Fibroblast of villous mesenchyme (primary cell): ENCODE results near the gene KASH5. TPM values are rescaled to one million over a fixed set of nuclear protein-coding genes. Genes with fewer than 3 reads are reported as not detected.

Experiments used
- DNase-seq: peaks from one replicate; pipeline ENCODE4 v3.0.0-alpha.2; 2010; ENCODE audit warnings: low read depth
- H3K4me3 ChIP-seq: 2 replicates; pipeline ENCODE4 v1.5.1; 2011; ENCODE audit warnings: low read depth, mild to moderate bottlenecking, low read length
- total RNA-seq: library from RNA; depleted of rRNA; stranded (reverse); fragments of >200 nt; gene quantifications from 2 replicates; pipeline ENCODE4 v1.2.3, GENCODE V29; 2012
- TF ChIP-seq, protein P1 (sequence below): IDR thresholded peaks from 2 replicates; pipeline ENCODE4 v1.5.1; 2012; ENCODE audit warnings: low read depth, mild to moderate bottlenecking, low read length; ENCODE audit not compliant: insufficient read depth

The KASH5 gene
- total RNA-seq, 1 donor, result not detected

- TF ChIP-seq, protein P1, sequence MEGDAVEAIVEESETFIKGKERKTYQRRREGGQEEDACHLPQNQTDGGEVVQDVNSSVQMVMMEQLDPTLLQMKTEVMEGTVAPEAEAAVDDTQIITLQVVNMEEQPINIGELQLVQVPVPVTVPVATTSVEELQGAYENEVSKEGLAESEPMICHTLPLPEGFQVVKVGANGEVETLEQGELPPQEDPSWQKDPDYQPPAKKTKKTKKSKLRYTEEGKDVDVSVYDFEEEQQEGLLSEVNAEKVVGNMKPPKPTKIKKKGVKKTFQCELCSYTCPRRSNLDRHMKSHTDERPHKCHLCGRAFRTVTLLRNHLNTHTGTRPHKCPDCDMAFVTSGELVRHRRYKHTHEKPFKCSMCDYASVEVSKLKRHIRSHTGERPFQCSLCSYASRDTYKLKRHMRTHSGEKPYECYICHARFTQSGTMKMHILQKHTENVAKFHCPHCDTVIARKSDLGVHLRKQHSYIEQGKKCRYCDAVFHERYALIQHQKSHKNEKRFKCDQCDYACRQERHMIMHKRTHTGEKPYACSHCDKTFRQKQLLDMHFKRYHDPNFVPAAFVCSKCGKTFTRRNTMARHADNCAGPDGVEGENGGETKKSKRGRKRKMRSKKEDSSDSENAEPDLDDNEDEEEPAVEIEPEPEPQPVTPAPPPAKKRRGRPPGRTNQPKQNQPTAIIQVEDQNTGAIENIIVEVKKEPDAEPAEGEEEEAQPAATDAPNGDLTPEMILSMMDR, result no peak
- DNase-seq, result no peak
- H3K4me3 ChIP-seq, result no peak overlapping the region
These were observed 38.0 kb downstream of the KASH5 start for GRCh38 chr19:49425922-49426592.

GRCh38 chr19:49427339-49427738 lies 39.3 kb downstream of the KASH5 start:
- DNase-seq, result no peak
- TF ChIP-seq, protein P1, result no peak
- H3K4me3 ChIP-seq, result no peak overlapping the region

GRCh38 chr19:49427855-49428546 lies 40.0 kb downstream of the KASH5 start:
- DNase-seq, result no peak
- TF ChIP-seq, protein P1, result no peak
- no peak overlapping the region for H3K4me3 ChIP-seq

- TF ChIP-seq, protein P1, result no peak
- no peak overlapping the region for H3K4me3 ChIP-seq
- no peak for DNase-seq
These were observed 40.8 kb downstream of the KASH5 start for GRCh38 chr19:49428547-49429451.

DNA sequence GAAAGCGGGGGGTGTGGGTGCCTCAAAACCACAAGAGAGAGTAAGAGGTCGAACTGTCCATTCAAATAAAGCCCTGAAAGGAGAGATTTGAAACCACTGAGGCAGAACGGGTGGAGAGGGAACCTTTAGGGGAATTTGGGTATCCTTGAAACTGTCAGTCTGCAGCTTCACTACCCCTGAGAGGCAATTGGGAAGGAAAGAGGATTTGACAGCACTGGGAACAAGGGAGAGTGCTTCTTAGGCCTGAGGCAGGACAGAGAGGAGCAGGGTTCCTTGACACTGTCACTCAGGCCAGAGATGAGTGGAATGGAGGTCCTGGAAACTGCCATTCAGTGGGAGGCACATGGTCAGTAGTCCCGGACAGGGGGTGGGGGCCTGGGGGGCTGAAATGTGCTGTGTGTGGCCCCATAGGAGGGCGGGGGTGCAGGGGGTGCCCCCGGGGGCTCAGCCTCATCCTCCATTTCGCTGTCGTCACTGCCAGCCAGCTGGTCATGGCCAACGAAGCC lies 42.2 kb downstream of the KASH5 start:
- DNase-seq, result no peak
- H3K4me3 ChIP-seq, result no peak overlapping the region
- TF ChIP-seq, protein P1, result no peak

DNA sequence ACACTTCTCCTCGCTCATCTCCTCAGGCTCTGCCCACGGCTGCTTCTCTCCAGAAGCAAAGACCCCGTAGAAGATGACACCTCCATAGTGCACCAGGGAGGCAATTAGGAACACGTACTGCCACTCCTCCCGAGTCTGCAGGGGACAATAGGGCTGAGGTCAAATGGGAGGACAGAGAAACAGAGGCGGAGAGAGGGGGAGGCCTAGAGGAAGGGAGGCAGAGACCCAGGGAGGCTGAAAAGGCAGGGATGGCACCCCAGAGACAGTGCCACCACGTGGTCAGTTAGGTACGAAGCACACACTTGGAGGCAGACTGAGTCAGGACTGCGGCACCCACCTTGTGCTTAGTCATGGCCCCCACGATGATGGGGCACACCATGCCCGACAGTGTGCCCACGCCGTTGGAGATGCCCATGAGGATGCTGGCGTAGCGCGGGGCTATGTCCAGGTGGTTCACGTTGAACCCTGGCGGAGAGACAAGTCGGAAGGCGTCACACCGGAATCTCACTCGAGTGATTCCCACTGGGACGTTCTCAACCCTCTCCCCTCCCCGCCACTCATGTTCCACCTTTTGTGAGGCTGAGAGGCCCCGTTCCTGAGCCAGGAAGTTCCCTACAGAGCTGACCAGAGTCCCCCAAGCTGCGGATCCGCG lies 42.8 kb downstream of the KASH5 start:
- TF ChIP-seq, protein P1, result peak; percentile 31
- no peak for DNase-seq
- H3K4me3 ChIP-seq, result no peak overlapping the region
